Stimulated activated CD4-positive, alpha-beta T cell treated with anti-CD3 and anti-CD28 coated beads, TNF-alpha, amount 100 ng/mL, for 1 hour (primary cell): ENCODE data around the gene SPRR1A.
"Not testable (repeated sequence)": the region's sequence is repeated elsewhere in the genome, so short reads cannot be mapped to it uniquely, and the experiment has no call there.

Source experiments
- DNase-seq, 3 donors: peaks; one replicate each; pipeline ENCODE4 v3.0.0-alpha.2; 2020; ENCODE audit warnings: low read depth in 3 of 3, low spot score in 1 of 3

The SPRR1A gene

GRCh38 chr1:152972196-152972886, 11.5 kb upstream of the SPRR1A start:
- no peak for DNase-seq

- DNase-seq, result no peak
Measured at GRCh38 chr1:152976688-152977087, 7.2 kb upstream of the SPRR1A start.

DNA sequence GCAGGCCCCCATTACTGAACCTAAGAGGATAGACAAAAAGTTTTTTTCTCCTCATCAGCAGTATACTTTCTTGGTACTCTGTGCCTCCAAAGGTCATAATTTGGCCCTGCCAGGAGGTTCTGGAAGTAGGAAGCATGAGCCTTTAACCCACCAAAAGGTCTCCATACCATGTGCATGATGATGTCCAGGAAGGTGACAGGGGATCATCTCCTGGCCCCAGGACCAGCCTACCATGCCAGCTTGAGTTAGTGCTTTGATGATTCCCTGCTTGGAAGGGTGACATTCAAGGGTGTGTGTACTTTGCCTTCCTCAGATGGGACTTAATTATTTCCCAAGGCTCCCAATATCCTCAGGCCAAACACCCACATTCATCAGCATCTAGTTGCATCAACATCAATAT, 6.3 kb upstream of the SPRR1A start:
- DNase-seq, result no peak

- no peak for DNase-seq
Measured at GRCh38 chr1:152980676-152981075, 3.2 kb upstream of the SPRR1A start.

DNA sequence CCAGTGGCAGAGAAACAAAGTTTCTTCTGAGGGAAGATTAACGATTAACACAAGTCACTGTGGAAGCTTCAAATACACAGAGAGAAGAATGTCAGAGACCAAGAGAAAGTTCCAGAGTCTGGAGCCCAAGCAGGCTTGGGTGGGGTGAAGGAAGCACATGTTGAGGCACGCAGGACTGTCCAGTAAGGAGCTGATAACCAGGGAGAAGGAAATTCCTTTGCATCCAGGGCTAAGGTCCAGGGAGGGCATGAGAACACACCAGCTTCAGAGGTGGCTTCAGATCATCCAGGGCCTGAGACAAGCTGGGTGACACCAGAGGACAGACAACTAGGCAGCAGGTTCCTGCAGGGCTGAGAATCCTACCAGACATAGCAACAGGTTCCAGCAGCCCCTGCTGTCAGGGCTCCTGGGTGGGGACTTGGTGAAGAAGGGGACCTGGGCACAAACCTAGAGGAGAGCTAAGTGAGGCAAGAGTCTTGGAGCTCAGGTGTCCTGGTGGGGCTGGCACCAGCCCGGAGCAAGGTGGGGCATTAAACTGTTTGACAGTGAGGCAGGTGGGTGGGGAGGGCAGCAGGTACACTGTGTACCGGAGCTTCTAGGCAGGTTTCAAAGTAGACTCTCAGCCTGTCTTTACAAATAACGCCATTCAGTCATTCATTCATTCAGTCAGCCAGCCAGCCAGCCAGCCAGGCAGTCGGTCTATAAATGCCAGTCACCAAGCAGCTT, 2.6 kb upstream of the SPRR1A start:
- DNase-seq, result no peak

- no peak for DNase-seq
Measured at GRCh38 chr1:152982076-152982475, 1.8 kb upstream of the SPRR1A start.

- DNase-seq, result no peak
Measured at GRCh38 chr1:152983234-152983633, 647 bp upstream of the SPRR1A start.

DNA sequence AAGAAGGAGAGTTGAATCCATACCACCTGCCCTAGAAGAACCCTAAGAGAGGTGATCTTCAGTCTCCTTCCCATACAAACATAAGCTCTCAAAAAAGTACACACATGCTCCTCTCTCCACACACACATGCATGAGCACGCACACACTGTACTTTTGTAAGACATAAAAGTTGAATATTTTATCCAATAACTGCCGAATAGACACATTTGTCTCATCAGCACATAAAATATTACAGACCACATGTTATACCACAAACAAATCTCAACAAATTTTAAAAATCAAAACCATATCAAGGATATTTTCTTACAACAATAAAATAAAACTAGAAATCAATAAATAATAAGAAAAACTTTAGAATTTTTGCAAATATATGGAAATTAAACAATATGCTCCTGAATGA, 2.7 kb downstream of the SPRR1A start:
- DNase-seq, result no peak

GRCh38 chr1:152993186-152993585, 9.3 kb downstream of the SPRR1A start:
- DNase-seq, result no peak

- DNase-seq, result no peak
Measured at GRCh38 chr1:152995842-152996241, 12.0 kb downstream of the SPRR1A start.

- DNase-seq, result no peak
Measured at GRCh38 chr1:152996633-152997400, 12.9 kb downstream of the SPRR1A start.

DNA sequence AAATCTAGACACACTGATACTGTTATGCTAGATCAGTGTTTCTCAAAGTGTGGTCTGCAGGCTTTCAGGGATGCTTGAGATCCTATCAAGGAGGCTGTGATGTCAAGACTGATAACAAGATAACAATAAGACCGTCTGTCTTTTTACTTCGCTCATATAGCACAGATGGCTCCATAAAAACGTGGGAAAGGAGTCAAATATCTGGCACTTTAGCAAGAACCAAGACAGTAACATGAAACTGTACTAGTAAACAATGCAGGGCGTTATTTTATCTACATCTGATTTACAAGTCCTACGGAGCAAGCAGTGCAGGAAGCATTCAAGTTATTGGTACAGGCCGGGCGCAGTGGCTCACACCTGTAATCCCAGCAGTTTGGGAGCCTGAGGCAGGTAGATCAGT, 14.0 kb downstream of the SPRR1A start:
- no peak for DNase-seq

DNA sequence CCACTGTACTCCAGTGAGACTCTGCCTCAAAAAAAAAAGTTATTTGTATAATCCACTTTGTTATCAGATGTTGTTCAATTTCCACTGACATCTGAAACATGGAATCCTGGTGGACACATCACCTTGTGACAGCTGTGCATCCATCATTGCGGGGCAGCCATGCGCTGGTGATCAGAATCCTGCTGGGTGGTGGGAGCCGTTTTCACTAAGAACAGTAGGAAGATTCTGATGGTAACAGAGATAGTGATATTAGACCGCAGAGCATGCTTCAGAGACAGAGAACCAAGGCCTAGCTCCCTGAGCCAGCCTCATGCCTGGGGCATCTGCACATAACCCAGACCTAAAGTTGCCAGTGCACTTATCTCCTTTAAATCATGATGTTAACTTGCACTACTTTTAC, 14.6 kb downstream of the SPRR1A start:
- no peak for DNase-seq

- no peak for DNase-seq
Measured at GRCh38 chr1:152999818-153000217, 15.9 kb downstream of the SPRR1A start.

GRCh38 chr1:153000294-153000693, 16.4 kb downstream of the SPRR1A start:
- DNase-seq, result no peak

DNA sequence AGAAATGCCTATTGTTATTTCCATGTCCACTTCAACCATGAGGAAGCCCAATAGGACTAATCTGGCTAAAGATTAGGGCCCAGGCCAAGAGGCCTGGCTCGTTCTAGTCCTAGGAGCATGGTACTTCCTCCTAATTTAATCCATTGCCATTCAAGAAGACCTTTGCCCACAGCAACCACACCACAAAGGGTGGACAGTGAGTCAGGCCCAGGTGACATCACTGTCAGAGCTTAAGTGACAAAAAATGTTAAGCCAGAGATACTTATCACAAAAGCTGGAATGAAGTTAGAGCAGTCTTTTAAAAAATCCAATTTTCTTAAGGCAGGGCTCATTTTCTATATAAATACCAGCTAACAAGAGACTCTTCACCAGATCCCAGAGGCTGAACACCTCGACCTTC, 17.5 kb downstream of the SPRR1A start, which contains the start of gene SPRR3:
Gene SPRR3 (plus strand): TSS at position 368 of the 400 bp plus-strand sequence. CDS start 1,272 bp downstream, outside the sequence.
- no peak for DNase-seq

DNA sequence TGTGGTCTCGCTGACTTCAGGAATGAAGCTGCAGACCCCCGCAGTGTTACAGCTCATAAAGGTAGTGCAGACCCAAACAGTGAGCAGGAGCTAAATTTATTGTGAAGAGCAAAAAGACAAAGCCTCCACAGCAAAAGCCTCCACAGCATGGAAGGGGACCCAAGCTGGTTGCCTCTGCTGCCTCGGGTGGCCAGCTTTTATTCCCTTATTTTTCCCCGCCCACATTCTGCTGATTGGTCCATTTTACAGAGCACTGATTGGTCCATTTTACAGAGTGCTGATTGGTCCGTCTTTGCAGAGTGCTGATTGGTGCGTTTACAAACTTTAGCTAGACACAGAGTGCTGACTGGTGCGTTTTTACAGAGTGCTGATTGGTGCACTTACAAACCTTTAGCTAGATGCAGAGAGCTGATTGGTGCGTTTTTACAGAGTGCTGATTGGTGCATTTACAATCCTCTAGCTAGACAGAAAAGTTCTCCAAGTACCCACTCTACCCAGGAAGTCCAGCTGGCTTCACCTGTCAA, 27.4 kb downstream of the SPRR1A start:
- DNase-seq, result not testable (repeated sequence)

- not testable (repeated sequence) for DNase-seq
Measured at GRCh38 chr1:153021829-153022228, 37.9 kb downstream of the SPRR1A start.

DNA sequence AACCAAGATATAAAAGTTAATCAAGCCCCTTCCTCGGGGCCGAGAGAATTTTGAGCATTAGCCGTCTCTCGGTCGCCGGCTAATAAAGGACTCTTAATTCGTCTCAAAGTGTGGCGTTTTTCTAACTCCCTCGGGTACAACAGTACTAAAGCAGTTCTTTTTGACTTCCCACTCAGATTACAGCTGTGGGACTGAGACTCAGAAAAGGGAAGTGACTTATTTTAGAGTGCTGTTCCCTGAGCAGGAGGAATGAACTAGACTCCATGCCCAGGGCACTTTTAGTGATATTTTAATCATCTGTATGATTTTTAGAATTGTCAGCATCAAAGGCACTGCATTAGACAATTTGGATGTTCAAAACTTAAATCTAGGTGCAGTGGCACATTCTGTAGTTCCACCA, 38.5 kb downstream of the SPRR1A start:
- not testable (repeated sequence) for DNase-seq

DNA sequence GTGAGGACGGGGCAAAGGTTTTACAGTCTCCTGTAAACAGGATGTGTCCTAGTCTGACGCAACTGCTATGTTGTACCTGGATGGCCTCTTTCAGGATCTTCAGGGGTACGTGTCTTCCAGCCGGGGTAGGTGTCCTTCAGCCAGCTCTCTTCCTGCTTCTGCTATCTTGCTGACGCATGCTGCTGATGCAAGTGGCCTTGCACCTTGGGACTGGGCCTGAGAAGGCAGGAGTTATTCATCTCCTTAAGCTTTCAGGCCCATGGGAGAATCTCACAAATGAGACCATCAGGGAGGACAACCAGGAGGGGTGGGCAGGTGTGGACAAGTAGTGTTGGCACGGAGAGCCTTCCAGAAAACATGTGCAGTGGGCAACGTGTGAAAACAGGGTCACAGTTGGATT, 39.2 kb downstream of the SPRR1A start:
- DNase-seq, result no peak

DNA sequence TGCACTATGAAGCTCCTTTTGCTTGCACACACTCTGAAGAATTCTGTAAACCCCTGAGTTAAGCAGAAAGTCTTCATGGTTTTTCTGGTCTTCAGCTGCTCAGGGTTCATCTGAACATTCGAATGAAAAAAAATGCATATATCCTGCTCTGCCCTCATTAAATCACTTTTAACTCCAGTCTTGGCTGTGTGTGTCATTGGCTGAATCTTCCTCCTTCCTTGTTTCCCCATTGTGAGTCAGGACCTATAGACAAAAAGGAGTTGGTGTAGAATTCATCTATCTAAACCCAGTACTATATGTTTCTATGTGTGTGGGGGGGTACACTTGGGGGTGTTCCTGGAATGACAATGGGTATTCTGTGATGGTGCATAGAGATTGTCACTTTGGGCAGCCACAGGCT, 40.5 kb downstream of the SPRR1A start:
- DNase-seq, result no peak

DNA sequence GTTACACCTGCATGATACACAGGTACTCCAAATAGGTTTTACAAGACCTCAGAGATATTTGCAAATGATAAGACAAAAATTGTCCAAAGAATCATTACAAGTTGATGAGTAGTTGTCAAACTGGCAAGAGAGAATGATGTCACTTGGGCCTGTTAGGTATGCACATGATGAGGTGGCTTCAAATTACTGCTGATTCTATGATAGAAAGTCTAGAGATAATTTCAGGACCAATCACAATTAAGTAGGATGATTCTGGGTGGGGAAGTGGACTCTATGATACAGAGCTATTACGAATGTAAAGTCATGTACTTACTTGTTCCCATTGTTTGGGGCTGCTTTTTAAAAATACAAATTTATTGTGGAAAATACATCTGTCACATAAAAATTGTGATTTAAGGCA, 41.9 kb downstream of the SPRR1A start:
- no peak for DNase-seq
